A673 (cell line): ENCODE measurements around the gene FRMD4A. TPM values are rescaled to one million over a fixed set of nuclear protein-coding genes. Genes with fewer than 3 reads are reported as not detected.
"Not testable (repeated sequence)": the region's sequence is repeated elsewhere in the genome, so short reads cannot be mapped to it uniquely, and the experiment has no call there.

Source experiments
- BruUV-seq: library from RNA; stranded (reverse); fragments of 400-500 nt; replicated peaks from 2 replicates; lab custom pipeline; 2021; lab: Mats Ljungman, UMichigan
- CTCF ChIA-PET: fragments of 300-600 bp; sonication (Branson Sonifier 250); formaldehyde crosslinking; loops from one replicate; lab custom pipeline; 2022; ENCODE audit warnings: antibody characterized with exemption; lab: Charles Lee
- POLR2A ChIA-PET: fragments of 300-600 bp; sonication (Branson Sonifier 250); formaldehyde crosslinking; loops from one replicate; lab custom pipeline; 2022; ENCODE audit warnings: antibody characterized with exemption; ENCODE audit not compliant: low non-redundant PET; lab: Charles Lee
- DNase-seq: peaks from one replicate; pipeline ENCODE4 v3.0.0-alpha.2; 2015; ENCODE audit warnings: low spot score
- H3K27ac ChIP-seq: fragments of 200-600 bp; sonication (generic); 2 replicates; pipeline ENCODE4 v1.5.1; 2016; ENCODE audit warnings: mixed run types, low read depth, mild to moderate bottlenecking, mixed read lengths, antibody characterized with exemption, low read length; ENCODE audit not compliant: poor library complexity, severe bottlenecking
- H3K27me3 ChIP-seq: fragments of 200-600 bp; sonication (generic); replicated peaks from 2 replicates; pipeline ENCODE4 v1.6.1; 2017; ENCODE audit warnings: mixed run types, low read depth, mild to moderate bottlenecking, mixed read lengths, antibody characterized with exemption, low read length; ENCODE audit not compliant: insufficient read depth, poor library complexity
- H3K36me3 ChIP-seq: fragments of 200-600 bp; sonication (generic); 2 replicates; pipeline ENCODE4 v1.6.1; 2016; ENCODE audit warnings: mixed run types, mild to moderate bottlenecking, mixed read lengths, antibody characterized with exemption, low read length; ENCODE audit not compliant: insufficient read depth, poor library complexity, severe bottlenecking
- H3K4me1 ChIP-seq: fragments of 200-600 bp; sonication (generic); 2 replicates; pipeline ENCODE4 v1.6.1; 2017; ENCODE audit warnings: mixed run types, mild to moderate bottlenecking, mixed read lengths, antibody characterized with exemption, low read length; ENCODE audit not compliant: insufficient read depth, poor library complexity, severe bottlenecking
- H3K4me3 ChIP-seq: fragments of 200-600 bp; sonication (generic); 2 replicates; pipeline ENCODE4 v1.5.1; 2016; ENCODE audit warnings: low read depth, mixed run types, mild to moderate bottlenecking, mixed read lengths, low read length; ENCODE audit not compliant: poor library complexity, severe bottlenecking
- H3K9me3 ChIP-seq: fragments of 200-600 bp; sonication (generic); 2 replicates; pipeline ENCODE4 v1.6.1; 2016; ENCODE audit warnings: mixed run types, low read depth, mild to moderate bottlenecking, mixed read lengths, antibody characterized with exemption, low read length; ENCODE audit not compliant: poor library complexity, severe bottlenecking
- EZH2 ChIP-seq: fragments of 200-600 bp; sonication (generic); IDR thresholded peaks from 2 replicates; pipeline ENCODE4 v1.6.1; 2017; ENCODE audit warnings: borderline replicate concordance, low read depth, mild to moderate bottlenecking, mixed read lengths, antibody characterized with exemption, low read length; ENCODE audit not compliant: poor library complexity, severe bottlenecking
- intact Hi-C: fragments of 100-400 bp; cut with micrococcal nuclease; formaldehyde crosslinking; loops from one replicate; pipeline ENCODE4 v1.10.0; 2022; ENCODE audit not compliant: unreplicated experiment
- total RNA-seq: library from RNA; stranded (reverse); gene quantifications from 2 replicates; pipeline ENCODE4 v1.2.3, GENCODE V29; 2021
- TF ChIP-seq, protein P1 (sequence below): fragments of 300-800, 200-600 bp; sonication (generic); conservative IDR thresholded peaks from 2 replicates; pipeline ENCODE4 v1.5.1; 2017; ENCODE audit warnings: low read depth, mild to moderate bottlenecking, antibody characterized with exemption, low read length, moderate library complexity, mixed read lengths

FRMD4A gene
- total RNA-seq, 1 experiment from 2014 or later: 26.3 TPM

DNA sequence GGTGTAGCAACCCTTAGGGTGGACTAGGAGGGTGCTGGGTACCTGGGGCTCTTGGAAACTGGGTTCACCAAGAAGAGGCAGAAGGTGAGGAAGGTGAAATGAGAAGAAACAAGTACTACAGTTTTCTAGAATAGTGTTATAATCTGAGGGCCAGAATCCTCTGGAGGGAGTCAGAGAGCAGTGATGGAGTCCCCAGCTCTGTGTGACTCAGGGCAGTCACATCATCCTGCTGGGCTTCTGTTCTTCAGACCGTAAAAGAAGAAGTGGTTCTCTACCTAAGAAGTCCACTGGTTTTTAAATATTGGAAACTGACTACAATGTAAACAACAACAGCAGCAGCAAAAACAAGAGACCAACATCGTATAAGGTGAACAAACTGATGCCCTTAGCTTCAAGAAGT lies 546.7 kb downstream of the FRMD4A start:
- H3K9me3 ChIP-seq: no peaks in the 10 kb centered on the region
- intact Hi-C loops: no loop called here
- no TSS peak for BruUV-seq
- ChIA-PET POLR2A (no interaction called here), CTCF (interaction anchor here (0.6 to 0.7 kb wide), 2 partner anchors 275 to 613 kb away, joined by 4 to 5 read pairs; no protein-coding TSS in a partner anchor)
- DNase-seq: peak; percentile 27
- no peak overlapping the region for H3K4me3 ChIP-seq
- H3K27ac ChIP-seq: no peak overlapping the region
- peaks cover 7% of the 10 kb centered on the region for H3K4me1 ChIP-seq
- H3K27me3 ChIP-seq: no peaks in the 10 kb centered on the region
- H3K36me3 ChIP-seq: no peaks in the 10 kb centered on the region
- TF ChIP-seq EZH2: no peak
- TF ChIP-seq, protein P1, sequence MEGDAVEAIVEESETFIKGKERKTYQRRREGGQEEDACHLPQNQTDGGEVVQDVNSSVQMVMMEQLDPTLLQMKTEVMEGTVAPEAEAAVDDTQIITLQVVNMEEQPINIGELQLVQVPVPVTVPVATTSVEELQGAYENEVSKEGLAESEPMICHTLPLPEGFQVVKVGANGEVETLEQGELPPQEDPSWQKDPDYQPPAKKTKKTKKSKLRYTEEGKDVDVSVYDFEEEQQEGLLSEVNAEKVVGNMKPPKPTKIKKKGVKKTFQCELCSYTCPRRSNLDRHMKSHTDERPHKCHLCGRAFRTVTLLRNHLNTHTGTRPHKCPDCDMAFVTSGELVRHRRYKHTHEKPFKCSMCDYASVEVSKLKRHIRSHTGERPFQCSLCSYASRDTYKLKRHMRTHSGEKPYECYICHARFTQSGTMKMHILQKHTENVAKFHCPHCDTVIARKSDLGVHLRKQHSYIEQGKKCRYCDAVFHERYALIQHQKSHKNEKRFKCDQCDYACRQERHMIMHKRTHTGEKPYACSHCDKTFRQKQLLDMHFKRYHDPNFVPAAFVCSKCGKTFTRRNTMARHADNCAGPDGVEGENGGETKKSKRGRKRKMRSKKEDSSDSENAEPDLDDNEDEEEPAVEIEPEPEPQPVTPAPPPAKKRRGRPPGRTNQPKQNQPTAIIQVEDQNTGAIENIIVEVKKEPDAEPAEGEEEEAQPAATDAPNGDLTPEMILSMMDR: peak; percentile 47

DNA sequence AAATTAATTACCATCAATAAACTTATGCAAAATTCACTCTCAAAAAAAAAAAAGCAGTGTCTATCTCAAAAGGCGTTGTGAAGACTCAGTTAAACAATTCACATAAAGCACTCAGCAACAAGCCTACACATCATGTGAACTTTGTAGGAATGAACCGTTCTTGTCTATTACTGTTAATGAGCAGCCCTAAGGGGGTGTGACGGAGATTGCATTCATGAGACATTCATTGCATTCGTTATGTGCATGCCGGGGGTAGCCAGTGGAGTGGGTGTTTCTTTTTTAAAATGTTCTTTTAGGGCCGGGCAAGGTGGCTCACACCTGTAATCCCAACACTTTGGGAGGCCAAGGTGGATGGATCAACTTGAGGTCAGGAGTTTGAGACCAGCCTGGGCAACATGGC lies 551.0 kb downstream of the FRMD4A start:
- ChIA-PET POLR2A (no interaction called here), CTCF (interaction anchor here (0.7 kb wide), 1 partner anchor 120 kb away, joined by 3 read pairs; no protein-coding TSS in a partner anchor)
- no peak overlapping the region for H3K27ac ChIP-seq
- H3K9me3 ChIP-seq: no peaks in the 10 kb centered on the region
- no peak for DNase-seq
- no TSS peak for BruUV-seq
- H3K27me3 ChIP-seq: no peaks in the 10 kb centered on the region
- intact Hi-C loops: loop anchor here (5.0 kb wide), 1 partner anchor 407 kb away; no protein-coding TSS in a partner anchor
- H3K4me3 ChIP-seq: no peak overlapping the region
- no peaks in the 10 kb centered on the region for H3K36me3 ChIP-seq
- H3K4me1 ChIP-seq: peaks cover 5% of the 10 kb centered on the region
- TF ChIP-seq, protein P1: no peak
- TF ChIP-seq EZH2: no peak

DNA sequence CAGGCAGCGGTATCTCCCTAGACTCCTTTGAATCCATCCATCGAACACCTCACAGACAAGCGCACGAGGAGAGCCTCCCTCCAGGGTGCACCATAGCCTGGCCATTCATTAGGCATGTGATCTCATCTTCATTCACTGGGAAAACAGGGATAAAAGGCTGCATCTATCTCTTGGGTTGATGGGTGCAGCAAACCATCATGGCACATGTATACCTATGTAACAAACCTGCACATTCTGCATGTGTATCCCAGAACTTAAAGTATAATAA lies 552.1 kb downstream of the FRMD4A start:
- H3K4me3 ChIP-seq, H3K27ac ChIP-seq, H3K9me3 ChIP-seq, H3K4me1 ChIP-seq, CTCF ChIA-PET, POLR2A ChIA-PET, H3K36me3 ChIP-seq, H3K27me3 ChIP-seq, DNase-seq, BruUV-seq: not testable (repeated sequence)
- intact Hi-C loops: loop anchor here (1.0 to 5.0 kb wide), 3 partner anchors 118 to 406 kb away; no protein-coding TSS in a partner anchor

DNA sequence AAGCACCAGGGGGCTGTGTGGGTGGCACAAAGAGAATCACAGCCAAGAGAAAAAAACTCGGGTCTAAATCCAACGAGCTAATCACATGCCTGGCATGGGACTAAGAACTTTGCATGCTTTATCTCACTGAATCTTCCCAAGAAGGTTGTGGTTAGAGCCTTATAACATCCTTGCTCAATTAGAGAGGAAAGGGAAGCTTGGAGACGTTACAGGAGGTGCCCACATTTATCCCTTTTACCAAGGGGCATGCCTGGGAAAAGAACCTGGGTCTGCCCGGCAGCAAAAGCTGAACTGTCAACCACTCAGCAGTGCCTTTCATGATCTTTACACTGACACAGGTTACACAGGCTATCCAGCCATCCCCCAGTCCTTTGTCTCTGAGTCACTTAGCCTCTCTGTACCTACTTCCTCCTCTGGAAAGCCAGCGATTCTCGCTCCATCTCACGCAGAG lies 553.8 kb downstream of the FRMD4A start:
- H3K27ac ChIP-seq: no peak overlapping the region
- intact Hi-C loops: loop anchor here (5.0 kb wide), 1 partner anchor 405 kb away; no protein-coding TSS in a partner anchor
- peak; percentile 72 for DNase-seq

More for the DNA sequence above, 553.8 kb downstream of the FRMD4A start:
- BruUV-seq: no TSS peak
- Histone ChIP-seq H3K27me3 (no peaks in the 10 kb centered on the region), H3K9me3 (no peaks in the 10 kb centered on the region), H3K4me3 (no peak overlapping the region), H3K4me1 (peaks cover 5% of the 10 kb centered on the region), H3K36me3 (no peaks in the 10 kb centered on the region)
- TF ChIP-seq EZH2: no peak
- TF ChIP-seq, protein P1: no peak
- CTCF ChIA-PET: interaction anchor here (0.6 to 1.2 kb wide), 3 partner anchors 117 to 609 kb away, joined by 3 to 9 read pairs (median 5); no protein-coding TSS in a partner anchor
- POLR2A ChIA-PET: no interaction called here
